HEK293 (cell line): Measurements from ENCODE around the gene MGME1.
A peak's percentile ranks its signal among the peaks of the same experiment; 100 is the strongest.

Experiments
- BCL6B ChIP-seq: fragments of 450-650 bp; formaldehyde crosslinking; IDR thresholded peaks from 2 replicates; pipeline ENCODE4 v1.5.1; 2017; ENCODE audit warnings: missing biosample characterization, missing genetic modification characterization
- HOXC10 ChIP-seq: sonication (generic); formaldehyde crosslinking; IDR thresholded peaks from 2 replicates; pipeline ENCODE4 v1.8.1; 2023; ENCODE audit warnings: mild to moderate bottlenecking, missing genetic modification reagents
- IKZF3 ChIP-seq: fragments of 450-650 bp; IDR thresholded peaks from 2 replicates; pipeline ENCODE4 v1.5.0; 2018; ENCODE audit warnings: missing biosample characterization, mild to moderate bottlenecking, missing genetic modification characterization, moderate library complexity
- INSM2 ChIP-seq: fragments of 450-650 bp; formaldehyde crosslinking; IDR thresholded peaks from 2 replicates; pipeline ENCODE4 v1.5.1; 2016; ENCODE audit warnings: missing biosample characterization, missing genetic modification characterization
- KLF7 ChIP-seq: fragments of 450-650 bp; formaldehyde crosslinking; IDR thresholded peaks from 2 replicates; pipeline ENCODE4 v1.5.1; 2016; ENCODE audit warnings: missing biosample characterization, missing genetic modification characterization, borderline replicate concordance
- PBX3 ChIP-seq: sonication (generic); formaldehyde crosslinking; IDR thresholded peaks from 2 replicates; pipeline ENCODE4 v1.8.1; 2022; ENCODE audit warnings: mild to moderate bottlenecking, moderate library complexity, missing genetic modification reagents
- YY1 ChIP-seq: fragments of 450-650 bp; formaldehyde crosslinking; IDR thresholded peaks from 2 replicates; pipeline ENCODE4 v1.5.1; 2018; ENCODE audit warnings: missing biosample characterization, missing genetic modification characterization
- ZFHX2 ChIP-seq: fragments of 450-650 bp; formaldehyde crosslinking; conservative IDR thresholded peaks from 2 replicates; pipeline ENCODE4 v1.5.1; 2016; ENCODE audit warnings: missing biosample characterization, missing genetic modification characterization
- ZNF138 ChIP-seq: fragments of 450-650 bp; formaldehyde crosslinking; IDR thresholded peaks from 2 replicates; pipeline ENCODE4 v1.5.1; 2016; ENCODE audit warnings: missing biosample characterization, missing genetic modification characterization, borderline replicate concordance
- ZNF221 ChIP-seq: fragments of 450-650 bp; formaldehyde crosslinking; IDR thresholded peaks from 2 replicates; pipeline ENCODE4 v1.5.1; 2017; ENCODE audit warnings: missing biosample characterization, missing genetic modification characterization, borderline replicate concordance
- ZNF239 ChIP-seq: fragments of 450-650 bp; formaldehyde crosslinking; IDR thresholded peaks from 2 replicates; pipeline ENCODE4 v1.5.1; 2016; ENCODE audit warnings: missing biosample characterization, missing genetic modification characterization
- ZNF280D ChIP-seq: fragments of 450-650 bp; formaldehyde crosslinking; IDR thresholded peaks from 2 replicates; pipeline ENCODE4 v1.5.1; 2016; ENCODE audit warnings: missing biosample characterization, missing genetic modification characterization
- ZNF302 ChIP-seq: fragments of 450-650 bp; formaldehyde crosslinking; IDR thresholded peaks from 2 replicates; pipeline ENCODE4 v1.5.1; 2016; ENCODE audit warnings: missing biosample characterization, missing genetic modification characterization, low read depth
- ZNF398 ChIP-seq: fragments of 450-650 bp; formaldehyde crosslinking; IDR thresholded peaks from 2 replicates; pipeline ENCODE4 v1.5.1; 2017; ENCODE audit warnings: missing biosample characterization, missing genetic modification characterization
- ZNF48 ChIP-seq: fragments of 450-650 bp; formaldehyde crosslinking; IDR thresholded peaks from 2 replicates; pipeline ENCODE4 v1.5.1; 2016; ENCODE audit warnings: missing biosample characterization, missing genetic modification characterization
- ZNF501 ChIP-seq: fragments of 450-650 bp; formaldehyde crosslinking; IDR thresholded peaks from 2 replicates; pipeline ENCODE4 v1.5.1; 2016; ENCODE audit warnings: missing biosample characterization, missing genetic modification characterization
- ZNF513 ChIP-seq: fragments of 450-650 bp; IDR thresholded peaks from 2 replicates; pipeline ENCODE4 v1.5.1; 2018; ENCODE audit warnings: missing biosample characterization, missing genetic modification characterization
- ZNF514 ChIP-seq: fragments of 450-650 bp; formaldehyde crosslinking; IDR thresholded peaks from 2 replicates; pipeline ENCODE4 v1.5.1; 2016; ENCODE audit warnings: missing biosample characterization, missing genetic modification characterization
- ZNF530 ChIP-seq: fragments of 450-650 bp; formaldehyde crosslinking; IDR thresholded peaks from 2 replicates; pipeline ENCODE4 v1.5.1; 2016; ENCODE audit warnings: low read depth, missing biosample characterization, missing genetic modification characterization
- ZNF555 ChIP-seq: fragments of 450-650 bp; formaldehyde crosslinking; conservative IDR thresholded peaks from 2 replicates; pipeline ENCODE4 v1.5.1; 2017; ENCODE audit warnings: missing biosample characterization, mild to moderate bottlenecking, missing genetic modification characterization, inconsistent platforms
- ZNF580 ChIP-seq: fragments of 450-650 bp; formaldehyde crosslinking; IDR thresholded peaks from 2 replicates; pipeline ENCODE4 v1.5.1; 2016; ENCODE audit warnings: missing biosample characterization, missing genetic modification characterization
- ZNF585B ChIP-seq: fragments of 450-650 bp; formaldehyde crosslinking; IDR thresholded peaks from 2 replicates; pipeline ENCODE4 v1.5.1; 2016; ENCODE audit warnings: missing biosample characterization, missing genetic modification characterization
- ZNF626 ChIP-seq: fragments of 450-650 bp; sonication (Bioruptor Pico); formaldehyde crosslinking; IDR thresholded peaks from 2 replicates; pipeline ENCODE4 v1.5.1; 2018; ENCODE audit warnings: missing biosample characterization, missing genetic modification characterization, inconsistent platforms
- ZNF645 ChIP-seq: fragments of 450-650 bp; formaldehyde crosslinking; IDR thresholded peaks from 2 replicates; pipeline ENCODE4; 2016; ENCODE audit warnings: missing biosample characterization, missing genetic modification characterization
- ZNF670 ChIP-seq: fragments of 450-650 bp; formaldehyde crosslinking; IDR thresholded peaks from 2 replicates; pipeline ENCODE4 v1.5.1; 2016; ENCODE audit warnings: missing biosample characterization, missing genetic modification characterization, low read depth
- ZNF76 ChIP-seq: fragments of 450-650 bp; formaldehyde crosslinking; IDR thresholded peaks from 2 replicates; pipeline ENCODE4; 2016; ENCODE audit warnings: low read depth, missing biosample characterization, missing genetic modification characterization, borderline replicate concordance

The MGME1 gene

GRCh38 chr20:17968366-17969277 lies at the start of gene MGME1, which contains the start of gene SNX5 (continued):
- TF ChIP-seq ZNF76 (peak; percentile 97), PBX3 (peak; percentile 40; the same call in 1 of the 2 replicates), ZNF530 (tag by site-specific recombination) (no peak), INSM2 (tag by site-specific recombination) (peak; percentile 70), ZNF645 (no peak), ZNF501 (tag by site-specific recombination) (0 out of 2 replicates have a peak, but pooled peaks have one; percentile 10), ZNF398 (tag by site-specific recombination) (peak; percentile 38; the same call in 1 of the 2 replicates), ZNF555 (no peak), ZNF626 (no peak), ZNF585B (tag by site-specific recombination) (no peak), ZNF221 (tag by site-specific recombination) (no peak), ZNF514 (tag by site-specific recombination) (no peak), KLF7 (tag by site-specific recombination) (peak; percentile 68; the same call in 1 of the 2 replicates), ZNF302 (no peak), HOXC10 (CRISPR knock-in tag) (peak; percentile 95; the same call in 1 of the 2 replicates), ZNF513 (tag by site-specific recombination) (no peak), ZNF670 (tag by site-specific recombination) (no peak), ZFHX2 (tag by site-specific recombination) (peak; percentile 56), ZNF580 (tag by site-specific recombination) (no peak), BCL6B (no peak), ZNF138 (no peak), ZNF280D (tag by site-specific recombination) (no peak; the same call in 1 of the 2 replicates), ZNF239 (tag by site-specific recombination) (no peak), ZNF48 (tag by site-specific recombination) (no peak), YY1 (tag by site-specific recombination) (peak; percentile 99), IKZF3 (no peak)
